Nephron progenitor cell (in vitro differentiated cells): Measurements from ENCODE around the gene FBXO27.

Experiments used
- DNase-seq: peaks from one replicate; pipeline ENCODE4 v3.0.0; 2021
- H3K27ac Mint-ChIP-seq: 2 replicates; pipeline ENCODE4 v1.8.0; 2021; ENCODE audit warnings: mild to moderate bottlenecking, moderate library complexity, mixed read lengths
- H3K27me3 Mint-ChIP-seq: 2 replicates; pipeline ENCODE4 v1.8.0; 2021; ENCODE audit warnings: mild to moderate bottlenecking, low read depth, mixed read lengths; ENCODE audit not compliant: poor library complexity
- H3K36me3 Mint-ChIP-seq: 2 replicates; pipeline ENCODE4 v1.8.0; 2021; ENCODE audit warnings: low read depth, mixed read lengths
- H3K4me1 Mint-ChIP-seq: 2 replicates; pipeline ENCODE4 v1.8.0; 2021; ENCODE audit warnings: mixed read lengths
- H3K4me3 Mint-ChIP-seq: 2 replicates; pipeline ENCODE4 v1.8.0; 2021; ENCODE audit warnings: mild to moderate bottlenecking, moderate library complexity, mixed read lengths
- H3K9me3 Mint-ChIP-seq: 2 replicates; pipeline ENCODE4 v1.8.0; 2021; ENCODE audit warnings: mild to moderate bottlenecking, moderate library complexity, mixed read lengths
- TF ChIP-seq, protein P1 (sequence below): fragments of 200-600 bp; sonication (generic); IDR thresholded peaks from 2 replicates; pipeline ENCODE4 v1.5.0; 2021; ENCODE audit warnings: antibody characterized with exemption

FBXO27 gene

DNA sequence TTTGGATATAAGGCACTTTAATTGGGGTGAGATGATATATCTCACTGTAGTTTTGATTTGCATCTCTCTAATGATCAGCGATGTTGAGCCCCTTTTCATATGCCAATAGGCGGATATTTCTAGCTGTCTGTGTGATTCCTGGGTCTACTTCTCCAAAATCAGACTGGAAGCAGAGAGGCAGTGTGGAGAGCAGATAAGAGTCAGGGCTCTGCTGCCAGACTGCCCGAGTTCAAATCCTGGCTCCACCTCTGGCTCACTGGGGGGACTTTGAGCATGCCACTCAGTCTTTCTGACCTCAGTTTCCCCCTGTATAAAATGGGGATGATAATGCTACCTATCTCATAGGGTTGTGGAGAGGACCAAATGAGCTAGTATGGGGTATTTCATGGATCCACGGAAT lies 27.8 kb upstream of the FBXO27 start:
- peaks cover 6% of the 10 kb centered on the region for H3K4me1 Mint-ChIP-seq
- no peaks in the 10 kb centered on the region for H3K36me3 Mint-ChIP-seq
- no peak for DNase-seq
- H3K9me3 Mint-ChIP-seq: peaks cover 11% of the 10 kb centered on the region
- no peak overlapping the region for H3K27ac Mint-ChIP-seq
- TF ChIP-seq, protein P1, sequence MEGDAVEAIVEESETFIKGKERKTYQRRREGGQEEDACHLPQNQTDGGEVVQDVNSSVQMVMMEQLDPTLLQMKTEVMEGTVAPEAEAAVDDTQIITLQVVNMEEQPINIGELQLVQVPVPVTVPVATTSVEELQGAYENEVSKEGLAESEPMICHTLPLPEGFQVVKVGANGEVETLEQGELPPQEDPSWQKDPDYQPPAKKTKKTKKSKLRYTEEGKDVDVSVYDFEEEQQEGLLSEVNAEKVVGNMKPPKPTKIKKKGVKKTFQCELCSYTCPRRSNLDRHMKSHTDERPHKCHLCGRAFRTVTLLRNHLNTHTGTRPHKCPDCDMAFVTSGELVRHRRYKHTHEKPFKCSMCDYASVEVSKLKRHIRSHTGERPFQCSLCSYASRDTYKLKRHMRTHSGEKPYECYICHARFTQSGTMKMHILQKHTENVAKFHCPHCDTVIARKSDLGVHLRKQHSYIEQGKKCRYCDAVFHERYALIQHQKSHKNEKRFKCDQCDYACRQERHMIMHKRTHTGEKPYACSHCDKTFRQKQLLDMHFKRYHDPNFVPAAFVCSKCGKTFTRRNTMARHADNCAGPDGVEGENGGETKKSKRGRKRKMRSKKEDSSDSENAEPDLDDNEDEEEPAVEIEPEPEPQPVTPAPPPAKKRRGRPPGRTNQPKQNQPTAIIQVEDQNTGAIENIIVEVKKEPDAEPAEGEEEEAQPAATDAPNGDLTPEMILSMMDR: no peak
- H3K27me3 Mint-ChIP-seq: peaks cover 16% of the 10 kb centered on the region
- H3K4me3 Mint-ChIP-seq: no peak overlapping the region

DNA sequence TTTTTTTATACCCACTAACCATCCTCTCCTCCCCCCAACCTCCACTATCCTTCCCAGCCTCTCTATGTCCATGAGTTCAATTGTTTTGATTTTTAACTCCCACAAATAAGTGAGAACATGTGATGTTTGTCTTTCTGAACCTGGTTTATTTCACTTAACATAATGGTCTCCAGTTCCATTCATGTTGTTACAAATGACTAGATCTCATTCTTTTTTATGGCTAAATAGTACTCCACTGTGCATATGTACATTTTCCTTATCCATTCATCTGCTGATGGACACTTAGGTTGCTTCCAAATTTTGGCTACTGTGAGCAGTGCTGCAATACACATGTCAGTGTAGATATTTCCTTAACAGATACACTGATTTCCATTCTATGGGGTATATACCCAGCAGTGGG lies 27.0 kb upstream of the FBXO27 start:
- Mint-ChIP-seq H3K36me3 (no peaks in the 10 kb centered on the region), H3K27me3 (peaks cover 14% of the 10 kb centered on the region), H3K9me3 (peaks cover 16% of the 10 kb centered on the region), H3K4me1 (peaks cover 6% of the 10 kb centered on the region), H3K27ac (no peak overlapping the region), H3K4me3 (no peak overlapping the region)
- TF ChIP-seq, protein P1: no peak
- DNase-seq: no peak

DNA sequence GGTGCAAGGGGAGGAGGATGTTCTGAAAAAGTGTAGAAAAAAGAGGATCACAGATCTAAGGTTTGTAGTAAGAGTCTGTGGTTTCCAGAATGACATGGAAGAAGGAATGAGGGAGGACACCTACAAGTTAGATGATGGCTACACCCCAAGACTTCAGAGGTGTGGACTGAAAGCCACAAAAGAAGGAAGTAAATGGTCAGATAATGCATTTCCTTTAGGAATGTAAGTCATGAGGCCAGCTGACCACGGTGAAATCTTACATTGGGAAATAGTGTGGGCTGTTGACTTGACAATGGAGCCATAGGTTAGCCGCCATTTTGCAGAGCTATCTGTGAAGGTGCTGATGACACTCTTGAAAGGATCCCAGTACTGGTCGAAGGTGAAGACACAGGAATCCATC lies 25.3 kb upstream of the FBXO27 start:
- no peaks in the 10 kb centered on the region for H3K36me3 Mint-ChIP-seq

DNA sequence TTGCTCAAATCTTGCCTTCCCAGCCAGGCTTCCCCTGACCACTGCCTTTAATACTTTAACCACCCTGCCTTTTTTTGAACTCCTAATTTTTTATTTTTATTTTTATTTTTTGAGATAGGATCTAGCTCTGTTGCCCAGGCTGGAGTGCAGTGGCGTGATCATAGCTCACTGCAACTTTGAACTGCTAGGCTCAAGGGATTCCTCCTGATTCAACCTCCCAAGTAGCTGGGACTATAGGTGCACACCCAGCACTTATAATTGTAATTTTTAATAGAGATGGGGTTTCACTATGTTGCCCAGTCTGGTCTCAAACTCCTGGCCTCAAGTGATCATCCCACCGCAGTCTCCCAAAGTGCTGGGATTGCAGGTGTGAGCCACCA lies 21.7 kb upstream of the FBXO27 start:
- H3K4me1 Mint-ChIP-seq: peaks cover 6% of the 10 kb centered on the region
- TF ChIP-seq, protein P1: no peak
- no peak for DNase-seq
- peaks cover 20% of the 10 kb centered on the region for H3K9me3 Mint-ChIP-seq
- no peaks in the 10 kb centered on the region for H3K36me3 Mint-ChIP-seq
- H3K27ac Mint-ChIP-seq: no peak overlapping the region
- no peak overlapping the region for H3K4me3 Mint-ChIP-seq
- H3K27me3 Mint-ChIP-seq: peaks cover 16% of the 10 kb centered on the region

More for the DNA sequence above, 25.3 kb upstream of the FBXO27 start:
- Mint-ChIP-seq H3K27ac (no peak overlapping the region), H3K27me3 (peaks cover 20% of the 10 kb centered on the region), H3K4me3 (no peak overlapping the region), H3K4me1 (peaks cover 6% of the 10 kb centered on the region), H3K9me3 (peaks cover 17% of the 10 kb centered on the region)
- TF ChIP-seq, protein P1: no peak
- DNase-seq: no peak

DNA sequence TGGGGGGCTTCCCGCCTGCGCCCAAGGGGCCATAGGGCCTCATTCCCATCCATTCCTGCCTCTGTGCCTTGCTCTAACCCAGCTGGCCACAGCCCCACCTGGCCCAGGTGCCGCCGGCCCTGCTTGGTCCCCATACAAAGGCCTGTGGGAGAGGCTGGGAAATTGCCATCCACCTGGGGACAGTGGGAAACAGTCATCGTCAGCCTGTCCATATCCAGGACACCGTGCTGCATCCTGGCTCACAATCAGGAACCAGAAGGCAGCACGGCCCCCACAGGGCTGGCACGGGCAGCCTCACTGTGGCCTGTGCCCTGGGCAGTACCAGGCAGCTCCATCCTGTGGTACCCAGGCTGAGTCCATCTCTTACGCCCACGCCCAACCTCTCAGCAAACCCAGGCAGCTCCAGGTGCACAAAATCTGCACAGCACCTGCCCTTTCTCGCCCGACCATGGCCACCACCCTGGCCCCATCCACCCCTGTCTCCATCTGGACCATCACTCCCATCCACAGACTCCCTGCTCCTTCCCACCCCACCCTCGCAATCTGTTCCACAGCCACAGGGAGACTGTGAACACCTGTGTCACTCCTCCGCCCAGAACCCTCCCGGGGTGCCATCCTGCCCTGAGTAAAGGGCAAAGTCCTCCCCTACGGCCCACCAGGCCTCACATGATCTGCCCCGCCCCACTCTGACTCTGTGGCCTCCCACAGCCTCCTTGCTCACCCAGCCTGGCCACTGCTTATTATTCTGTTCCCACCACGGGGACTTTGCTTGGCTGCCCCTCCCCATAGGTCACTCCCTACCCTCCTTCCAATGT lies 21.1 kb upstream of the FBXO27 start:
- H3K4me1 Mint-ChIP-seq: peaks cover 6% of the 10 kb centered on the region
- TF ChIP-seq, protein P1: no peak
- H3K27ac Mint-ChIP-seq: no peak overlapping the region
- peaks cover 23% of the 10 kb centered on the region for H3K9me3 Mint-ChIP-seq
- DNase-seq: no peak
- peaks cover 19% of the 10 kb centered on the region for H3K27me3 Mint-ChIP-seq
- no peaks in the 10 kb centered on the region for H3K36me3 Mint-ChIP-seq
- no peak overlapping the region for H3K4me3 Mint-ChIP-seq

DNA sequence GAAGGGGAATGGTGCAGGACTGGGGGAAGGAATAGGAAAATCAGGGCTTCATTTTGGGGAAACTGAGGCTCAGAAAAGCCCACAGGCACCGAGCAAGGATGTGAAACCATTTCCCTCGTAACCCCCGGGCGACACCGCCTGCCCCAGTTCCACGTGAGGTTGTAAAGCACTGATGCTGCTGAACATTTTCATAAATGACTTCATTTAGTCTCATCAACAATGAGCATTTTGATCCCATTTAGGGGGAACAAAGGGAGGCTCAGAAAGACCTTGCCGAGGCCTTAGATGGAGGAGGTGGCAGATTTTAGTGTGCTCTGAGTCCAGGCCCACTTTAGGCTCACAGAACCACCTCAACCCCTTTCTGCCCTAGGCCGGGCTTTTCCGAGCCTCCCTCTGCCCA lies 20.5 kb upstream of the FBXO27 start:
- Mint-ChIP-seq H3K27ac (no peak overlapping the region), H3K36me3 (no peaks in the 10 kb centered on the region), H3K9me3 (peaks cover 24% of the 10 kb centered on the region), H3K4me1 (peaks cover 5% of the 10 kb centered on the region), H3K4me3 (no peak overlapping the region), H3K27me3 (peaks cover 21% of the 10 kb centered on the region)
- no peak for DNase-seq
- TF ChIP-seq, protein P1: no peak
